ENCODE data around the gene CREB5.

The CREB5 gene

DNA sequence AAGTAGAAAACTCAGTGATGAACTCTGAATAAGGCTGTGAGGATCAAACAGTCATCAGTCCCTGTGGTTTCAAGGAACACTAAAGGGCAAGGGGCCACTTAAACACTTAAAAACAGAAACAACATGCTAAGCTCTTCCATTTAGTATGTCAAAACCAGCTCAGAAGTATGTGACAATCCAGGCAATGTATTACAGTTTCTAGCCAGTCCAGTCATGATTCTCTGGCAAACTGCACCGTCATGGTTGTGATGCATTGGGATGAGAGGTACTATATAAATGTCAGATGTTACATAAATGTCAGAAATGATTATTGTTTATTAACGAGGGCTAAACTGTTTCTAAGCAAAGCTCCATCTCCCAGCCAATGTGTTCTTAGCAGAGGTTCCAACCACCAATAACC is 4.7 kb upstream of the CREB5 start:
- TF ChIP-seq, protein P1, sequence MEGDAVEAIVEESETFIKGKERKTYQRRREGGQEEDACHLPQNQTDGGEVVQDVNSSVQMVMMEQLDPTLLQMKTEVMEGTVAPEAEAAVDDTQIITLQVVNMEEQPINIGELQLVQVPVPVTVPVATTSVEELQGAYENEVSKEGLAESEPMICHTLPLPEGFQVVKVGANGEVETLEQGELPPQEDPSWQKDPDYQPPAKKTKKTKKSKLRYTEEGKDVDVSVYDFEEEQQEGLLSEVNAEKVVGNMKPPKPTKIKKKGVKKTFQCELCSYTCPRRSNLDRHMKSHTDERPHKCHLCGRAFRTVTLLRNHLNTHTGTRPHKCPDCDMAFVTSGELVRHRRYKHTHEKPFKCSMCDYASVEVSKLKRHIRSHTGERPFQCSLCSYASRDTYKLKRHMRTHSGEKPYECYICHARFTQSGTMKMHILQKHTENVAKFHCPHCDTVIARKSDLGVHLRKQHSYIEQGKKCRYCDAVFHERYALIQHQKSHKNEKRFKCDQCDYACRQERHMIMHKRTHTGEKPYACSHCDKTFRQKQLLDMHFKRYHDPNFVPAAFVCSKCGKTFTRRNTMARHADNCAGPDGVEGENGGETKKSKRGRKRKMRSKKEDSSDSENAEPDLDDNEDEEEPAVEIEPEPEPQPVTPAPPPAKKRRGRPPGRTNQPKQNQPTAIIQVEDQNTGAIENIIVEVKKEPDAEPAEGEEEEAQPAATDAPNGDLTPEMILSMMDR (conservative IDR thresholded peaks at IDR 0.05): no peak
- H3K27ac ChIP-seq: no peak overlapping the region

DNA sequence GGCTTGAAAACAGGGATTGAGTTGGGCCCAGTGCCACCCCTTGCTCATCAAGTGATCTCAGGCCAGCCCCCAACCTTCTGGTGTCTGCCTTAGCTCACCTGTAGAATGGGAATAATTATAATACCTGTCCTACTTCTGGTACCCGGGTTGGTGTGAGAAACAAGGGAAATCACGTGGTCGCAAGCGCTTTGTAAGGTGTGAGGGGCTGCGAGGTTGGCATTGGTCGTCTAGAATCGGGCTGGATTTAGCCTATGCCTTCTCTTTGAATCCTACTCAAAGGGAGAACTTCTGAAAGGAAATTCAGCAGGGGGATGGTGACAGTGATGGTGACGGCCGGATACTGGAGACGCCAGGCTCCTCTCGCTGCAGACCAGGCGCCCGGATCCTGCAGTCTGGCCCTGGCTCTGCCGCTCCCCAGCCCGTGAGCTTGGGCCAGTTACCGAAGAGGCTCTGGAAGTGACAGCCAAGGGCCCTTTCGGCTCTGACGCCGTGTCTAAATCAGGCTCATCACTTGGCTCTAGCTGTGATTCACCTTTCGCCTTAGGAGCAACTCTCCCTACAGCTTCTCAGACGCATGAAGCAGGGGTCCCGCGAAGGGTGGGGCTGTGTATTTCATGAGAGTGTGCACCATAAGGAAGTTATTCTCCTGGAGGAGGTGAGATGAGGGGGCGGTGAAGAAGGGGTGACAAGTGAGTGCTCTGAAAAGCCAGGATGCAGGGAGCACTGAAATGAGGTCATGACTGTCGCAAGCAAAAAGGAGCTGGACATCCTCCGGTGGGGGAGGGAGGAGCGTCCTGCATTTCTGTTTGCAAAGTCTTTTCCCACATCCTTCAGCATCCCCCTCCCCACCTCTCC is 4.0 kb upstream of the CREB5 start:
- H3K27ac ChIP-seq: no peak overlapping the region
- TF ChIP-seq, protein P1 (conservative IDR thresholded peaks at IDR 0.05): no peak

DNA sequence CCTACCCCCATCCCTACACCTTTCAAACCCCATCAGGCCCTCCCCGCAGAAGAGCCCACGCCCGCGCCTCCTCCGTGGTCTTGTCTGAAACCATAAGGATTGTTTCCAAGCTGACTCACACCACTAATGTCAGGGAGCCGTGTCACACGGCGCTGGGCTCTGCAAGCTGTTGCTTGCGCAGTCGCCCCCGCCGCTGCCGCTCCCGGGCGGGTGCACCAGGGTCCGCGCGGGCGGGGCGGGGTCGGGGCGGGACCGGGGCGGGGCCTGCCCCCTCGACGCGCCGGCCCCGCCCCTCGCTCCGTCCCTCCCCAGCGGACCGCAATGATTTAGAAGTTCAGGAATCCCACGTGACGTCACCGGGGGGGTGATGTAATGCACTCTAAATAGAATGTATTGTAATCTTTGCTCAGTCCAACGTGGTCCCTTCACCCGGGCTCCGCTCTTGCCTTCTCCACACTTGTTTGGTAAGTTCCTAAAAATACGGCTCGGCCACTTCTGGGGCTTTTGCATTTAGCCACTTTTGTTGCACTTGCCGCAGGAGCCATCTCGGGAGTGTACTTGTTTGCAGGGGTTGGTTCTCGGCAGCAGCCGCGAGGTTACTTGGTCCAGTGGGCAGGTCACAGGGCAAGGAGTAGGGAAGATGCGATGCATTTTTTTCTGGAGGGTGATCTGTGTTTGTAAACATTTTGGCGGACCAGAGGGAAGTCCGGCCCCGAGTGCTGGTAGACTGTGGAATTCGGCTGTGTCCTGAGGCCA is 3.2 kb upstream of the CREB5 start:
- TF ChIP-seq, protein P1 (conservative IDR thresholded peaks at IDR 0.05): no peak
- H3K27ac ChIP-seq: no peak overlapping the region

DNA sequence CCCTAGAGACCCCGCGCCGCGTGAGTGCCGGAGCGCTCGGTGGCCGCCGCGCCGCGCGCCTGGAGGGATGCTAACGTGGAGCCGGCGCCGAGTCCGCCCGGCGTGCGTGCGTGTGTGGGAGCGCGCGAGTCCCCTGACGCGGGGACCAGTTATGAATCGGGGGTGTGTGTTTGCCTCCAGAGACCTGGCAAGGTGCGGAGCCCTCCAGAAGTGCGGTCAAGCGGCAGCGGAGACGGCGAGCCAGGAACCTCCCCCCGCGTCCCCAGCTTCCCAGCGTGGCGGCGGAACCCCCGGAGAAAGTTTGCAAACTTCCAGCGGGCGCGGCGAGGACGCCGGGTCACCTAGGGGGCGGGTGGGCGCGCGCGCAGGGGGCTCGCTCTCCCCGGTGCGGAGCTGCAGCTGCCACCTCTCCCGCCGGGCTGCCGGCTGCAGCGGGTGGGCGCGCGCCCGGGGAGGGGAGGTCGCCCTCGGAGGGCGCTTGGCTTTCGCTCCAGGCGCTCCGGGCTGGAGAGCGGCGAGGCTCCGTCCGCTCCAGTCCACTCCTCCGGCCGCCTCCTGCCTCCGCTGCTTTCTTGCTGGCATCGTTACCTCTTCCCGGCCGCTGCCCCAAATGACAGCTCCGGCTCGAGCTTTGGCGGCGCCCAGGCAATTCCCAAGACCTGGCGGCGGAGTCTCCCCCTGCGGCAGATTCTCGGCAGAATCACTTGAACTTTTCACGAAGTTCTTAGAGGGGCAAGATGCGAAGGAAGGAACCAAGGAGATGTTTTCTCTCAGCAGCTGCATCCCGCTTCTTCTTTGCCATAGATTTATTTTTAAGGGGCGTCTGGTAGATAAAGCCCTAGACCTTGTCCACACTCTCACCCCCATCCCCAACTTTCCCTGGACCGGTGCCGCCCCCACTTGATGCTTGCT is 2.3 kb upstream of the CREB5 start:
- H3K27ac ChIP-seq: no peak overlapping the region
- TF ChIP-seq, protein P1 (conservative IDR thresholded peaks at IDR 0.05): no peak

DNA sequence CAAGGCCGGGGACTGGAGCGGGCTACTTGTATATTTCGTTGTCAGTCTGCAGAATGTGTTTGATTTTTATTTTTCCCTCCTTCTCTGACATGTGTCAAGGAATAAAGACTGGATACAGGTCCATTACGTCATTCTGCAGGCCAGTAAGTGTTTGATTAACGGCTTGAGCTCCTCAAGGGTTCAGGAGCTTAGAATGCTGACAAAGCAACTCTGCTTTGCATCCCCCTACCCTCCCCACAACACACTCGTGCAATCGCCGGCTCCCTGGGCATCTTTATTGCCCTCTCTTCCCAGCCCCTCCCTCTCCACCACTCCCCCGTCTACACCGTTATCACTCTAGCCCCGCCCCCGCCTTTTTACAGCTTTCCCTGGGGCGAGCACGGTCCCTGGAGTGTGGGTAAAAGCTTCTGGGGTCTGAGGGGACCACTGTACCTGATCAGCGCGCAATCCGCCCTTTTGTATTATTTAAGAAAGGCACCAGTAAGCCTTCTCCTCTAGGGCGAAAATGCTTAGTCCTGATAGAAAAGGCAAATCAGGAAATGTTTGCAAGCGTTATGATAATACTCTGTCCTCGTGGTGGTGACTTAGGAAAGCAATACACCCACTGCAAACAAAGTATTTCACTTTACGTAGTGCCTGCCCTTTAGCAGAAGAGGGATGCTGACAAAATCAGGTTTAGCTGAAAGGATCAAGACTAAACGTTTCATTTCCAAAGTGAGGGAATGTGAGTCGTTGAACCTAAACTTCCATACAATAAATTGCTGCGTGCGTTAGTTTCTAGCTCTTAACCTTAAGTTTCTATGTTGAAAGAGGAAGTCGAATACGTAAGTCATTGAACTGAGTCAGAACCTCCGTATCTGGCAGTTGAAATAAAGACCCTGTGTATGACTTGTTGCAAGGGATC is 1.4 kb upstream of the CREB5 start:
- TF ChIP-seq, protein P1 (conservative IDR thresholded peaks at IDR 0.05): no peak
- no peak overlapping the region for H3K27ac ChIP-seq

DNA sequence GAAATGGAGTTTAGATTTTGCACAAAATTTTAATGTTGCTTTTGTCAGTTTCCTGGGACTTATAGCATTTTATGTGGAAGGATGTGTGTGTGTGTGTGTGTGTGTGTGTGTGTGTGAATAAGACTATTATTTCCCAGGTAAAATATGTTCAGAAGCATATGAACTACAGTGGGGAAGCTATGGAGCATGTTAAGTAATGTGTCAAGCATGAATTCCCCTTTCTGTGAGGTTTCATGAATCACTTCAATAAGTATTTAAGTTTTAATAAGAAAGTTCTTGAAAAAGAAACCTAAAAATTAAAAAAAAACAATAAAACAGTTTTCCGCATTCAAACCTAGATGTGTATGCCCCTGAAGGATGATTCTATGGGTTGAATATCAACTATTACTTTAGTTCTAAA is 693 bp downstream of the CREB5 start:
- TF ChIP-seq, protein P1 (conservative IDR thresholded peaks at IDR 0.05): no peak
- no peak overlapping the region for H3K27ac ChIP-seq

Data from VCaP (cell line).